HepG2 (cell line): ENCODE data around the gene PRKAR2B. TPM values are rescaled to one million over a fixed set of nuclear protein-coding genes. Genes with fewer than 3 reads are reported as not detected.

Experiments used
- DMAP1 ChIP-seq: IDR thresholded peaks from 2 replicates; pipeline ENCODE4 v1.6.1; 2016
- EP300 ChIP-seq, 3 experiments: sonication (generic) in 1 of 3; formaldehyde crosslinking in 1 of 3; IDR thresholded peaks; 2 replicates each; pipeline versions ENCODE4 v1.5.1 to v1.6.1; 2011 to 2020; ENCODE audit warnings: low read depth in 2 of 3, low read length in 2 of 3, borderline replicate concordance in 1 of 3, improper control_type of control experiment in 1 of 3, mild to moderate bottlenecking in 1 of 3, missing genetic modification reagents in 1 of 3, moderate library complexity in 1 of 3
- FOXA3 ChIP-seq: IDR thresholded peaks from 2 replicates; pipeline ENCODE4 v1.6.1; 2016; ENCODE audit warnings: missing genetic modification reagents, missing compliant biosample characterization
- GFI1 ChIP-seq: sonication (generic); formaldehyde crosslinking; IDR thresholded peaks from 2 replicates; pipeline ENCODE4 v1.5.0; 2020; ENCODE audit warnings: missing genetic modification reagents, mild to moderate bottlenecking, borderline replicate concordance
- GZF1 ChIP-seq: sonication (generic); formaldehyde crosslinking; IDR thresholded peaks from 2 replicates; pipeline ENCODE4 v1.5.1; 2020; ENCODE audit warnings: mild to moderate bottlenecking, missing genetic modification reagents
- HOXA5 ChIP-seq: sonication (generic); formaldehyde crosslinking; IDR thresholded peaks from 2 replicates; pipeline ENCODE4 v1.4.0; 2020; ENCODE audit warnings: missing genetic modification reagents
- KDM2A ChIP-seq: sonication (generic); formaldehyde crosslinking; IDR thresholded peaks from 2 replicates; pipeline ENCODE4 v1.4.0; 2020; ENCODE audit warnings: low read depth, missing genetic modification reagents, borderline replicate concordance
- KDM4B ChIP-seq: sonication (generic); formaldehyde crosslinking; IDR thresholded peaks from 2 replicates; pipeline ENCODE4 v1.4.0; 2020; ENCODE audit warnings: missing genetic modification reagents
- MAZ ChIP-seq, 2 experiments: sonication (generic) in 1 of 2; formaldehyde crosslinking in 1 of 2; IDR thresholded peaks; 2 replicates each; pipeline versions ENCODE4 v1.5.0 to v1.6.1; 2012 to 2020; ENCODE audit warnings: low read depth in 2 of 2, mild to moderate bottlenecking in 2 of 2, borderline replicate concordance in 1 of 2, improper control_type of control experiment in 1 of 2, low read length in 1 of 2, missing genetic modification reagents in 1 of 2, moderate library complexity in 1 of 2
- PBX2 ChIP-seq: IDR thresholded peaks from 2 replicates; pipeline ENCODE4 v1.6.1; 2016; ENCODE audit warnings: control low read depth
- RBM39 ChIP-seq: fragments of 200-400 bp; formaldehyde crosslinking; IDR thresholded peaks from one replicate; pipeline ENCODE4 v1.6.1; 2018; ENCODE audit warnings: antibody characterized with exemption, mild to moderate bottlenecking, low read depth, low read length; ENCODE audit not compliant: poor library complexity, severe bottlenecking
- SOX5 ChIP-seq: IDR thresholded peaks from 2 replicates; pipeline ENCODE4 v1.6.1; 2016; ENCODE audit warnings: borderline replicate concordance
- SP4 ChIP-seq: sonication (generic); formaldehyde crosslinking; IDR thresholded peaks from 2 replicates; pipeline ENCODE4 v1.8.1; 2023; ENCODE audit warnings: mild to moderate bottlenecking, missing genetic modification reagents
- TCF7L2 ChIP-seq: IDR thresholded peaks from 2 replicates; pipeline ENCODE4 v1.6.1; 2011; ENCODE audit warnings: mild to moderate bottlenecking, low read depth, low read length, moderate library complexity
- TEAD3 ChIP-seq: optimal IDR thresholded peaks from 2 replicates; pipeline ENCODE3; 2016; ENCODE audit warnings: borderline replicate concordance
- THYN1 ChIP-seq: sonication (generic); formaldehyde crosslinking; IDR thresholded peaks from 2 replicates; pipeline ENCODE4 v1.8.1; 2023; ENCODE audit warnings: low read depth, mild to moderate bottlenecking, moderate library complexity, missing genetic modification reagents, borderline replicate concordance
- ZBTB38 ChIP-seq: sonication (generic); formaldehyde crosslinking; IDR thresholded peaks from 2 replicates; pipeline ENCODE4 v1.5.1; 2020; ENCODE audit warnings: mild to moderate bottlenecking, missing genetic modification reagents
- ZBTB7B ChIP-seq: sonication (generic); formaldehyde crosslinking; IDR thresholded peaks from 2 replicates; pipeline ENCODE4 v1.4.0; 2020; ENCODE audit warnings: missing genetic modification reagents
- ZFAT ChIP-seq: sonication (generic); formaldehyde crosslinking; conservative IDR thresholded peaks from 2 replicates; pipeline ENCODE4 v1.8.1; 2023; ENCODE audit warnings: missing genetic modification reagents, inconsistent platforms
- ZFP90 ChIP-seq: sonication (generic); formaldehyde crosslinking; IDR thresholded peaks from 2 replicates; pipeline ENCODE4 v1.8.0; 2022; ENCODE audit warnings: missing genetic modification reagents, mild to moderate bottlenecking, inconsistent platforms, borderline replicate concordance
- ZGPAT ChIP-seq: IDR thresholded peaks from 2 replicates; pipeline ENCODE4 v1.6.1; 2016; ENCODE audit warnings: mild to moderate bottlenecking
- ZNF160 ChIP-seq: sonication (generic); formaldehyde crosslinking; IDR thresholded peaks from 2 replicates; pipeline ENCODE4 v1.8.0; 2022; ENCODE audit warnings: mild to moderate bottlenecking, inconsistent platforms, missing genetic modification reagents
- ZNF567 ChIP-seq: sonication (generic); formaldehyde crosslinking; IDR thresholded peaks from 2 replicates; pipeline ENCODE4 v1.8.1; 2023; ENCODE audit warnings: mild to moderate bottlenecking, missing genetic modification reagents, borderline replicate concordance
- ZNF891 ChIP-seq: sonication (generic); formaldehyde crosslinking; IDR thresholded peaks from 2 replicates; pipeline ENCODE4 v1.5.0; 2020; ENCODE audit warnings: mild to moderate bottlenecking, missing genetic modification reagents
- polyA plus RNA-seq, 8 experiments: library from polyadenylated mRNA; depleted of rRNA in 3 of 8; stranded (reverse) in 7 of 8; unstranded in 1 of 8; fragments of >200 nt; fragmentation: Illumina TruSeq in 4 of 8; extraction: Trizol in 4 of 8; gene quantifications; 2 replicates each; pipeline versions ENCODE4 v1.2.1 to v1.2.3, GENCODE V29; 2011 to 2016; ENCODE audit warnings: low read depth in 4 of 8, missing spikeins in 1 of 8, mixed read lengths in 1 of 8; ENCODE audit not compliant: insufficient read depth in 1 of 8
- total RNA-seq, 5 experiments: library from RNA; depleted of rRNA; stranded (reverse); fragments of >200 nt; fragmentation: Illumina TruSeq; extraction: Trizol; gene quantifications; 2 replicates each; pipeline ENCODE4 v1.2.3, GENCODE V29; 2016; ENCODE audit warnings: low read depth in 1 of 5

Gene PRKAR2B
- total and polyA plus RNA-seq, 2 of the 13 experiments (the other 11 are each of a cell fraction or from before 2014, with no cell fraction given): not detected

DNA sequence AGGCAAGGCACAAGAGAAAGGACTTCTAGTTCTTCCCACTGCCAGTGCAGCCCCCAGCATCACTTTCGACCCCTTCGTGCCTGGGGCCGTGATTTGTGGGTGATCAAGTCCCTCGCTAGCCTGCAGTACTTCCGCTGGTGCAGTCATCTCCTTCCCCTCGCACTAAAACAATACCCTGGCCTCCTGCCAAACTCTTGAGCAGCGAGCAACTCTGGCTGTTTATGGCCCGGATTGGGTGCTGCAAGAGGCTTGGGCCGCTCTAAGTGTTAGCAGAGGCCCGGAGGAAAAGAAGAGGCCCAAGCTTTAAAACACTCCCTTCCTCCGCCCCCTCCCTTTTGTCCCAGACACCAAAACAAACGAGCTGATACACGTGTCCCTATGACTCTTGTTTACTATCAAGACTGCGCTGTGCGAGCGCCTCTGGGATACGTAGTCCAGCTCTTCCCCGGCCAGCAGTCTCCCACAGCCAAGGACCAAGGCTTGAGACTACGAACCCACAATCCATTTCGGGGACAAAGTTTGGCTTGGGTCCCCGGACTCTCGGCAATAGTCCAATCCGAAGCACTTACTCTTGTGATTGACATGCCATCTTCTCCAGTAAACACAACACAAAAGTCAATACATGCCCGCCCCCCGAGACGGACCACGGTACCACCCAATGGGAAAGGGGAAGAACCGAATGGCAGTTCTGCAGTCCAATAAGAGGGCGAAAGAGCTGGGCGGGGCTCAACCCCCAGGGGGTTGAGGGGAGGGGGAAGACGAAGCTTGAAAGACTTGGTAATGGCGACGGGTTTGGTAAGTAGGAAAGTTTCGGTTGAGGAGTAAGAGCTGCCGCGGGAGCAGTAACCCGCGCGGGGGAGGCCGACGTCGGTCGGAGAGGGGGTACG, 124.0 kb downstream of the PRKAR2B start, which contains the start of gene HBP1 (continued):
- TF ChIP-seq HOXA5 (CRISPR knock-in tag) (no peak), SOX5 (CRISPR knock-in tag) (peak; percentile 15; the same call in 1 of the 2 replicates), ZNF160 (CRISPR knock-in tag) (no peak), PBX2 (CRISPR knock-in tag) (peak; percentile 99), EP300 (IDR thresholded peaks at IDR 0.05; ENCODE audit: low read depth in 2 of 2, low read length in 2 of 2) (no peak; a peak in 1 of 4 replicates), EP300 (CRISPR knock-in tag; IDR thresholded peaks at IDR 0.05; ENCODE audit: borderline replicate concordance) (peak; percentile 17; the same call in 1 of the 2 replicates), ZBTB7B (CRISPR knock-in tag) (0 out of 2 replicates have a peak, but pooled peaks have one; percentile 39), KDM2A (CRISPR knock-in tag) (peak; percentile 24; the same call in 1 of the 2 replicates), DMAP1 (CRISPR knock-in tag) (peak; percentile 37; the same call in 1 of the 2 replicates), SP4 (CRISPR knock-in tag) (peak; percentile 53; the same call in 1 of the 2 replicates), TCF7L2 (no peak), KDM4B (CRISPR knock-in tag) (no peak; the same call in 1 of the 2 replicates), TEAD3 (CRISPR knock-in tag) (peak; percentile 56), ZGPAT (CRISPR knock-in tag) (peak; percentile 22; the same call in 1 of the 2 replicates), GFI1 (CRISPR knock-in tag) (peak; percentile 85; the same call in 1 of the 2 replicates), ZBTB38 (CRISPR knock-in tag) (0 out of 2 replicates have a peak, but pooled peaks have one; percentile 31), GZF1 (no peak), MAZ (IDR thresholded peaks at IDR 0.05; ENCODE audit: borderline replicate concordance, low read depth, low read length) (peak; percentile 13), MAZ (CRISPR knock-in tag; IDR thresholded peaks at IDR 0.05; ENCODE audit: low read depth) (no peak), FOXA3 (CRISPR knock-in tag) (peak; percentile 95), ZNF567 (peak; percentile 37; the same call in 1 of the 2 replicates), THYN1 (0 out of 2 replicates have a peak, but pooled peaks have one; percentile 42), ZFAT (CRISPR knock-in tag) (no peak), ZFP90 (0 out of 2 replicates have a peak, but pooled peaks have one; percentile 15), RBM39 (peak; percentile 41), ZNF891 (peak; percentile 82)
